CD4-positive, alpha-beta T cell (primary cell): ENCODE measurements around the gene BACH1. TPM values are rescaled to one million over a fixed set of nuclear protein-coding genes. Genes with fewer than 3 reads are reported as not detected.

Source experiments
- ATAC-seq: fragments of 200-7000 bp; cut with Tn5 transposase; one replicate; pipeline ENCODE4 v1.10.0; 2022; ENCODE audit warnings: mild to moderate bottlenecking; ENCODE audit not compliant: poor library complexity
- CTCF ChIA-PET: fragments of 350-600 bp; sonication (Branson Sonifier 250); formaldehyde crosslinking; loops from one replicate; lab custom pipeline; 2021; ENCODE audit warnings: antibody characterized with exemption, inconsistent platforms; lab: Charles Lee
- POLR2A ChIA-PET: fragments of 350-600 bp; sonication (Branson Sonifier 250); formaldehyde crosslinking; loops from one replicate; lab custom pipeline; 2021; ENCODE audit warnings: antibody characterized with exemption, inconsistent platforms; lab: Charles Lee
- DNase-seq, 14 experiments: peaks; one replicate each; pipeline ENCODE4 v3.0.0-alpha.2; 2013 to 2020; ENCODE audit warnings: mixed read lengths in 2 of 14
- H3K27ac ChIP-seq, 2 donors: one replicate each; pipeline versions ENCODE4 v1.5.1 to v1.7.0; 2013; ENCODE audit warnings: low read length in 2 of 2, low read depth in 1 of 2, mild to moderate bottlenecking in 1 of 2
- H3K27me3 ChIP-seq, 2 experiments: 1 replicate in 1 of 2; 2 replicates in 1 of 2; pipeline versions ENCODE4 v1.6.1 to v1.7.0; 2013; ENCODE audit warnings: low read length in 2 of 2, control low read depth in 1 of 2, mild to moderate bottlenecking in 1 of 2, moderate library complexity in 1 of 2; ENCODE audit not compliant: insufficient read depth in 2 of 2, control insufficient read depth in 1 of 2
- H3K36me3 ChIP-seq: one replicate; pipeline ENCODE4 v1.6.1; 2013; ENCODE audit warnings: low read length, control low read depth; ENCODE audit not compliant: insufficient read depth
- H3K4me1 ChIP-seq: one replicate; pipeline ENCODE4 v1.6.1; 2013; ENCODE audit warnings: low read length, control low read depth; ENCODE audit not compliant: insufficient read depth
- H3K4me3 ChIP-seq: one replicate; pipeline ENCODE4 v1.5.1; 2013; ENCODE audit warnings: mild to moderate bottlenecking, low read length, moderate library complexity
- H3K9me3 ChIP-seq, 2 experiments: 1 replicate in 1 of 2; 2 replicates in 1 of 2; pipeline versions ENCODE4 v1.6.1 to v1.7.0; 2013; ENCODE audit warnings: low read length in 2 of 2, mild to moderate bottlenecking in 2 of 2, control low read depth in 1 of 2, moderate library complexity in 1 of 2; ENCODE audit not compliant: control insufficient read depth in 1 of 2, insufficient read depth in 1 of 2
- H3K27ac Mint-ChIP-seq: one replicate; pipeline ENCODE4 v1.8.0; 2020; ENCODE audit warnings: mixed read lengths
- H3K27me3 Mint-ChIP-seq: one replicate; pipeline ENCODE4 v1.8.0; 2021; ENCODE audit warnings: mixed read lengths
- H3K36me3 Mint-ChIP-seq: one replicate; pipeline ENCODE4 v1.8.0; 2021; ENCODE audit warnings: low read depth, mixed read lengths
- H3K4me1 Mint-ChIP-seq: one replicate; pipeline ENCODE4 v1.8.0; 2021; ENCODE audit warnings: low read depth, mixed read lengths
- H3K4me3 Mint-ChIP-seq: one replicate; pipeline ENCODE4 v1.8.0; 2020; ENCODE audit warnings: mild to moderate bottlenecking, mixed read lengths
- H3K9me3 Mint-ChIP-seq: one replicate; pipeline ENCODE4 v1.8.0; 2020; ENCODE audit warnings: mixed read lengths
- intact Hi-C, 2 experiments: fragments of 100-400 bp; cut with DNase I in 1 of 2; cut with micrococcal nuclease in 1 of 2; formaldehyde crosslinking; loops; one replicate each; pipeline versions ENCODE4 v1.15.1 to v1.9.0; 2023 to 2025; cut with DNase I, micrococcal nuclease
- total RNA-seq, 174 experiments: library from RNA in 2 of 174; stranded (reverse) in 2 of 174; gene quantifications; one replicate each; pipeline ENCODE4 v1.2.3 and lab custom pipeline; 2021 to 2026
- TF ChIP-seq, protein P1 (sequence below): fragments of 200-600 bp; IDR thresholded peaks from one replicate; pipeline ENCODE4 v1.8.0; 2022; ENCODE audit warnings: antibody characterized with exemption, mild to moderate bottlenecking

Gene BACH1
- total RNA-seq, 2 experiments from 2014 or later, result 64.4 to 65.9 TPM

DNA sequence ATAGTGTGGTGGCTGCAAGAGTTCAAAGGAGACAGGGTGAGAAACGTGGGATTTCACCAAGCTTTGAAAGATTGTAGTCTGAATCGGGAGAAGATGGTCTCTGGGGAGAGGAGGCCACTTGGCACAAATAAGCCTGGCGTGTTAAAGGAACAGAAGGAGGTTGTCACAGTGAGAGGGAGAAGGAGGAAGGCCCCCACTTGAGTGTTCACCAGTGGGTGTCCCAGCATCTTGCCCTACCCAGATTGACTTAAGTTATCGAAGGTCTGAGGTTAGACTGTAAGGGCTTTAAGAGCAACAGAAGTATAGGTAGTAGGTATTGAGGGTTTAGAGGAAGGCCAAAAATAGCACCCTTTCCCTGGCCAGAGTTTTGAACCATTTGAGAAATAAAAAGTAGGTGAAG lies 48.0 kb downstream of the BACH1 start:
- Mint-ChIP-seq H3K4me1 (peaks cover 29% of the 10 kb centered on the region), H3K9me3 (no peaks in the 10 kb centered on the region), H3K36me3 (peaks cover 23% of the 10 kb centered on the region), H3K4me3 (no peak overlapping the region), H3K27me3 (no peaks in the 10 kb centered on the region), H3K27ac (no peak overlapping the region)
- H3K36me3 ChIP-seq, result peaks cover 2% of the 10 kb centered on the region
- POLR2A ChIA-PET, result interaction anchor here (0.7 kb wide), 1 partner anchor 48 kb away, joined by 4 read pairs; the partner anchor contains the start of gene BACH1
- ATAC-seq (no peak), DNase-seq (no peak)
- H3K27me3 ChIP-seq, result no peaks in the 10 kb centered on the region
- no peak overlapping the region for H3K27ac ChIP-seq
- H3K4me1 ChIP-seq, result peaks cover 13% of the 10 kb centered on the region
- no peaks in the 10 kb centered on the region for H3K9me3 ChIP-seq
- CTCF ChIA-PET, result no interaction called here
- no peak overlapping the region for H3K4me3 ChIP-seq
- TF ChIP-seq, protein P1, sequence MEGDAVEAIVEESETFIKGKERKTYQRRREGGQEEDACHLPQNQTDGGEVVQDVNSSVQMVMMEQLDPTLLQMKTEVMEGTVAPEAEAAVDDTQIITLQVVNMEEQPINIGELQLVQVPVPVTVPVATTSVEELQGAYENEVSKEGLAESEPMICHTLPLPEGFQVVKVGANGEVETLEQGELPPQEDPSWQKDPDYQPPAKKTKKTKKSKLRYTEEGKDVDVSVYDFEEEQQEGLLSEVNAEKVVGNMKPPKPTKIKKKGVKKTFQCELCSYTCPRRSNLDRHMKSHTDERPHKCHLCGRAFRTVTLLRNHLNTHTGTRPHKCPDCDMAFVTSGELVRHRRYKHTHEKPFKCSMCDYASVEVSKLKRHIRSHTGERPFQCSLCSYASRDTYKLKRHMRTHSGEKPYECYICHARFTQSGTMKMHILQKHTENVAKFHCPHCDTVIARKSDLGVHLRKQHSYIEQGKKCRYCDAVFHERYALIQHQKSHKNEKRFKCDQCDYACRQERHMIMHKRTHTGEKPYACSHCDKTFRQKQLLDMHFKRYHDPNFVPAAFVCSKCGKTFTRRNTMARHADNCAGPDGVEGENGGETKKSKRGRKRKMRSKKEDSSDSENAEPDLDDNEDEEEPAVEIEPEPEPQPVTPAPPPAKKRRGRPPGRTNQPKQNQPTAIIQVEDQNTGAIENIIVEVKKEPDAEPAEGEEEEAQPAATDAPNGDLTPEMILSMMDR, result no peak
- intact Hi-C loops, result loop anchor here in 1 of 2 experiments (10.0 kb wide), 1 partner anchor 82 kb away; no protein-coding TSS in a partner anchor

DNA sequence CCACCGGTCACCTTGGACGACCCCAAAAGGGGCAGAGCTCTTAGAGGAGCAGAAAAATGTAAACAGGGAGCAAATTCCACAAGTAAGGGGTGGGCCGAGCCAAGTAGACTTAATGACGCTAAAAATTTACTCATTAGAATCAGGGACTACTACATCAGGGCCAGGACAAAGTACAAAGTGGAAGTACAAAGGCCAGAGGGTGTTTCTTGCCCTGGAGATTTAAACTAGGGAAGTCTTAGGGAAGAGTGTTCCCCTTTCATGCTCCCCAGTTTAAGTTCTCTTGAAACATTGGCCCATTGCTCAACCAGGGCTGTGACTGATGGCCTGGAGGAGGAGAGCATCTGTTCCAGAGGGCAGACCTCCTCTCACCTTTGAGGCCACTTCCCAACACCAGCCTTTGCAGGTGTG lies 48.6 kb downstream of the BACH1 start:
- Mint-ChIP-seq H3K4me1 (peaks cover 24% of the 10 kb centered on the region), H3K27me3 (no peaks in the 10 kb centered on the region), H3K36me3 (peaks cover 22% of the 10 kb centered on the region), H3K4me3 (no peak overlapping the region), H3K27ac (no peak overlapping the region), H3K9me3 (no peaks in the 10 kb centered on the region)
- Histone ChIP-seq H3K9me3 (no peaks in the 10 kb centered on the region), H3K27ac (no peak overlapping the region), H3K4me1 (peaks cover 13% of the 10 kb centered on the region), H3K36me3 (peaks cover 3% of the 10 kb centered on the region), H3K27me3 (no peaks in the 10 kb centered on the region), H3K4me3 (no peak overlapping the region)
- DNase-seq, result peak in 2 of 14 experiments; percentile 22 to 31
- ATAC-seq, result no peak
- ChIA-PET CTCF (no interaction called here), POLR2A (no interaction called here)
- intact Hi-C loops, result loop anchor here in 1 of 2 experiments (10.0 kb wide), 1 partner anchor 82 kb away; no protein-coding TSS in a partner anchor
- TF ChIP-seq, protein P1, result no peak

DNA sequence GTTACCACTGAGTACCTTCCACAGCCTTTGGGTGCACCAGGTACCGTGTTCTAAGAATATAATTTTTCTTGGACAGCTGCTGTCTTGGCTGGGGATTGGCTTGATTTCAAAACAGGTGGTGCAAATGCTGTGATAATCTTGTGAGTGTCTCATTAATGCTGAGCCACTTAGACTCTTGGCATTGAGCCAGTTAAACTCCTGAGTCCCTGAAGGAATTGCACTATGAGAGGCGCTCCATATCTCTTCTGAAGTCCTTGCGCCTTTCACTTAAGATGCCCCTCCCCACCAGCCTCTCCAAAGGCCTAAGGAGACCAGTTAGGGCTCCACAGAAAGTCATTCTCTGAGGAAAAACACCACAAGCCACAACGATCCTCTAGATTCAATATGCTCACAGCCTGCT lies 51.0 kb downstream of the BACH1 start:
- Histone ChIP-seq H3K27me3 (no peaks in the 10 kb centered on the region), H3K9me3 (no peaks in the 10 kb centered on the region), H3K4me1 (peaks cover 9% of the 10 kb centered on the region), H3K36me3 (peaks cover 5% of the 10 kb centered on the region), H3K4me3 (no peak overlapping the region), H3K27ac (no peak overlapping the region)
- Mint-ChIP-seq H3K9me3 (peaks cover 9% of the 10 kb centered on the region), H3K27me3 (no peaks in the 10 kb centered on the region), H3K27ac (no peak overlapping the region), H3K36me3 (peaks cover 29% of the 10 kb centered on the region), H3K4me3 (no peak overlapping the region), H3K4me1 (peaks cover 21% of the 10 kb centered on the region)
- ATAC-seq, result no peak
- ChIA-PET CTCF (no interaction called here), POLR2A (no interaction called here)
- no peak for DNase-seq
- TF ChIP-seq, protein P1, result no peak
- intact Hi-C loops, result loop anchor here (1.0 to 10.0 kb wide), 4 partner anchors 49 to 258 kb away; no protein-coding TSS in a partner anchor
